Gastroesophageal sphincter (tissue), 3 donors: ENCODE results near the gene CACNA1D.

Experiments
- EP300 ChIP-seq: sonication (generic); formaldehyde crosslinking; IDR thresholded peaks from one replicate; pipeline ENCODE4 v1.6.1; 2017; ENCODE audit warnings: antibody characterized with exemption, mild to moderate bottlenecking
- POLR2A ChIP-seq, 2 donors: fragments of 450-650 bp; IDR thresholded peaks; one replicate each; pipeline ENCODE4 v1.6.1; 2017; ENCODE audit warnings: antibody characterized with exemption in 2 of 2, mild to moderate bottlenecking in 2 of 2, moderate library complexity in 1 of 2
- POLR2AphosphoS5 ChIP-seq: sonication (generic); formaldehyde crosslinking; IDR thresholded peaks from one replicate; pipeline ENCODE4 v1.6.1; 2017; ENCODE audit warnings: antibody characterized with exemption
- TF ChIP-seq, protein P1 (sequence below), 4 experiments: fragments of 200-600 bp in 2 of 4; fragments of 450-650 bp in 2 of 4; sonication (generic) in 1 of 4; IDR thresholded peaks; one replicate each; pipeline ENCODE4 v1.5.1; 2017 to 2019; ENCODE audit warnings: antibody characterized with exemption in 4 of 4, mild to moderate bottlenecking in 2 of 4, moderate library complexity in 2 of 4

DNA sequence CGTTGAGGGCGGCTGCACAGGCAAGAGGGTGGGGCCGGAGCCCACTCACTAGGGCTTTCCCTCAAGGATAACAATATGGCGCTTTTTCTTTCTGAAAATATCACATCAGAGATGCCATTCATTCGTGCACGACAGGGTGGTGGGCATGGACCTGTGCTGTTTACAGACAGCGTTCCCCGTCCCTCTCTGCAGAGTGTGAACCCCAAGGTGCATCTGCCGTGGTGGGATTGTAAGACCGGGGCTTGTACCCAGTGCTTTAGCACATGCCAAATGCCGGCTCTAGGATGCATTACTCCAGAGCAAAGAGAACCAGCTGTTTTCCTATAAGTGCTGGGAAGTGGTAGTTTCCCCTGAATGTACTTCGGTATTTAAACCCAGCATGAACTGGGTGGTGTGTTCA, 314.9 kb downstream of the CACNA1D start:
- TF ChIP-seq, protein P1, sequence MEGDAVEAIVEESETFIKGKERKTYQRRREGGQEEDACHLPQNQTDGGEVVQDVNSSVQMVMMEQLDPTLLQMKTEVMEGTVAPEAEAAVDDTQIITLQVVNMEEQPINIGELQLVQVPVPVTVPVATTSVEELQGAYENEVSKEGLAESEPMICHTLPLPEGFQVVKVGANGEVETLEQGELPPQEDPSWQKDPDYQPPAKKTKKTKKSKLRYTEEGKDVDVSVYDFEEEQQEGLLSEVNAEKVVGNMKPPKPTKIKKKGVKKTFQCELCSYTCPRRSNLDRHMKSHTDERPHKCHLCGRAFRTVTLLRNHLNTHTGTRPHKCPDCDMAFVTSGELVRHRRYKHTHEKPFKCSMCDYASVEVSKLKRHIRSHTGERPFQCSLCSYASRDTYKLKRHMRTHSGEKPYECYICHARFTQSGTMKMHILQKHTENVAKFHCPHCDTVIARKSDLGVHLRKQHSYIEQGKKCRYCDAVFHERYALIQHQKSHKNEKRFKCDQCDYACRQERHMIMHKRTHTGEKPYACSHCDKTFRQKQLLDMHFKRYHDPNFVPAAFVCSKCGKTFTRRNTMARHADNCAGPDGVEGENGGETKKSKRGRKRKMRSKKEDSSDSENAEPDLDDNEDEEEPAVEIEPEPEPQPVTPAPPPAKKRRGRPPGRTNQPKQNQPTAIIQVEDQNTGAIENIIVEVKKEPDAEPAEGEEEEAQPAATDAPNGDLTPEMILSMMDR (IDR thresholded peaks at IDR 0.05) = no peak
- TF ChIP-seq POLR2A (IDR thresholded peaks at IDR 0.05) (no peak), POLR2AphosphoS5 (no peak), EP300 (no peak)
